LHCN-M2 (cell line): Measurements from ENCODE around the gene ARL11. TPM values are rescaled to one million over a fixed set of nuclear protein-coding genes. Genes with fewer than 3 reads are reported as not detected.
A peak's percentile ranks its signal among the peaks of the same experiment; 100 is the strongest.
"Not testable (repeated sequence)": the region's sequence is repeated elsewhere in the genome, so short reads cannot be mapped to it uniquely, and the experiment has no call there.

Experiments
- DNase-seq: peaks from one replicate; pipeline ENCODE4 v3.0.0-alpha.2; 2012; ENCODE audit warnings: low read depth
- total RNA-seq: library from RNA; depleted of rRNA; stranded (reverse); fragments of >200 nt; gene quantifications from 2 replicates; pipeline ENCODE4 v1.2.3, GENCODE V29; 2014

ARL11 gene
- total RNA-seq, 1 experiment from 2014 or later, result not detected

- DNase-seq, result not testable (repeated sequence)
These were observed 16.3 kb upstream of the ARL11 start for GRCh38 chr13:49612042-49612441.

- DNase-seq, result no peak
These were observed 12.3 kb upstream of the ARL11 start for GRCh38 chr13:49615836-49616675.

- no peak for DNase-seq
These were observed 11.6 kb upstream of the ARL11 start for GRCh38 chr13:49616676-49617065.

- DNase-seq, result no peak
These were observed 8.1 kb upstream of the ARL11 start for GRCh38 chr13:49620170-49620621.

- no peak for DNase-seq
These were observed 5.9 kb upstream of the ARL11 start for GRCh38 chr13:49622174-49622946.

GRCh38 chr13:49624229-49624628, 4.1 kb upstream of the ARL11 start:
- DNase-seq, result no peak

- no peak for DNase-seq
These were observed 2.8 kb upstream of the ARL11 start for GRCh38 chr13:49625392-49626079.

- DNase-seq, result no peak
These were observed 1.1 kb downstream of the ARL11 start for GRCh38 chr13:49629196-49629938.

- no peak for DNase-seq
These were observed 1.6 kb downstream of the ARL11 start for GRCh38 chr13:49629947-49630346.

- no peak for DNase-seq
These were observed 2.3 kb downstream of the ARL11 start for GRCh38 chr13:49630580-49630979.

GRCh38 chr13:49632156-49632555, 3.8 kb downstream of the ARL11 start:
- no peak for DNase-seq

GRCh38 chr13:49633710-49634109, 5.4 kb downstream of the ARL11 start:
- no peak for DNase-seq

GRCh38 chr13:49635599-49636433, 7.5 kb downstream of the ARL11 start:
- peak; percentile 52 for DNase-seq

- DNase-seq, result no peak
These were observed 8.4 kb downstream of the ARL11 start for GRCh38 chr13:49636705-49637104.

- DNase-seq, result no peak
These were observed 9.9 kb downstream of the ARL11 start for GRCh38 chr13:49638030-49638743.

- no peak for DNase-seq
These were observed 10.4 kb downstream of the ARL11 start for GRCh38 chr13:49638744-49639072.

- peak; percentile 92 for DNase-seq
These were observed 13.5 kb downstream of the ARL11 start for GRCh38 chr13:49641801-49642291.

GRCh38 chr13:49643035-49643646, 14.8 kb downstream of the ARL11 start:
- DNase-seq, result no peak

- DNase-seq, result no peak
These were observed 17.1 kb downstream of the ARL11 start for GRCh38 chr13:49645451-49645850.
